Measurements from ENCODE around the gene SACM1L.
"Not testable (repeated sequence)": the region's sequence is repeated elsewhere in the genome, so short reads cannot be mapped to it uniquely, and the experiment has no call there.

Gene SACM1L

DNA sequence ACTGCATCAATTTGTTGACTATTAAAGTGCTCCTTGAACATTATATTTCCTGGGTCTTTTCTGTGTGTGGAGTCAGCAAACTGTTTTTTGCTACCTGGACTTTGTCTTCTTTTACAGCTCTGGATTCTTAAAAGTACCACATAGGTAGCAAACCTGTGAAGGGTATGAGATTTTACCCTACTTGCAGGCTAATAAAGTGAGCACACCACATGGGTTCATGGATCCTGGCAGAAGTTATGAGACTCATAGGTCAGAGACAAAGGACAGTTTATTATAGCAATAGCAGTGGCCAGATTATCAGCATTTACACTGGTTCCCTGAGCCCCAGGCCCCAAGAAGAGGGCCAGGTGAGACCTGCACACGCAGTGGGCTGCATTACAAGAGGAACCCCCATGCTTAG, 8.0 kb upstream of the SACM1L start:
- TF ChIP-seq, protein P1, sequence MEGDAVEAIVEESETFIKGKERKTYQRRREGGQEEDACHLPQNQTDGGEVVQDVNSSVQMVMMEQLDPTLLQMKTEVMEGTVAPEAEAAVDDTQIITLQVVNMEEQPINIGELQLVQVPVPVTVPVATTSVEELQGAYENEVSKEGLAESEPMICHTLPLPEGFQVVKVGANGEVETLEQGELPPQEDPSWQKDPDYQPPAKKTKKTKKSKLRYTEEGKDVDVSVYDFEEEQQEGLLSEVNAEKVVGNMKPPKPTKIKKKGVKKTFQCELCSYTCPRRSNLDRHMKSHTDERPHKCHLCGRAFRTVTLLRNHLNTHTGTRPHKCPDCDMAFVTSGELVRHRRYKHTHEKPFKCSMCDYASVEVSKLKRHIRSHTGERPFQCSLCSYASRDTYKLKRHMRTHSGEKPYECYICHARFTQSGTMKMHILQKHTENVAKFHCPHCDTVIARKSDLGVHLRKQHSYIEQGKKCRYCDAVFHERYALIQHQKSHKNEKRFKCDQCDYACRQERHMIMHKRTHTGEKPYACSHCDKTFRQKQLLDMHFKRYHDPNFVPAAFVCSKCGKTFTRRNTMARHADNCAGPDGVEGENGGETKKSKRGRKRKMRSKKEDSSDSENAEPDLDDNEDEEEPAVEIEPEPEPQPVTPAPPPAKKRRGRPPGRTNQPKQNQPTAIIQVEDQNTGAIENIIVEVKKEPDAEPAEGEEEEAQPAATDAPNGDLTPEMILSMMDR (IDR thresholded peaks at IDR 0.05; ENCODE audit: low read depth, low read length) = no peak
- no peak for DNase-seq (ENCODE audit: extremely low read depth, low read depth)

GRCh38 chr3:45681846-45682245, 7.3 kb upstream of the SACM1L start:
- TF ChIP-seq, protein P1 (IDR thresholded peaks at IDR 0.05; ENCODE audit: low read depth, low read length) = no peak
- DNase-seq (ENCODE audit: extremely low read depth, low read depth) = no peak

DNA sequence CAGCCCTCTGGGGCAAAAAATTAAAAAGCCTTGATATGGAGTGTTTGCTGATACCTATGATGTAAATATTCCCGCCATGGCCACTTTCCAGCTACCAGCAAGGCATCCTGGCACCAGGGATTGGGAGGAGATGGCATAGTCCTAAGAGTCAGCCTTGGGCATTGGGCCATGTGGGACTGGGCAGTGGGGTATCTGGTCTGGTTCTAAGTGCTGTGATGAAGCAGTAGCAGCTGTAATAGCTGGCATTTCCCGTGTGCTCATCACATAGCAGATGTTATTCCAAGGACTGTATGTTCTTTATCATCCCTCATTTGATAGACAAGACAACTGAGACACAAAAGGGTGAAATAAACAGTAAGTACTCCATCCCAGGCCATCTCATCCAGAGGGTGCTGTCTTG, 6.9 kb upstream of the SACM1L start:
- DNase-seq (ENCODE audit: extremely low read depth, low read depth) = no peak
- TF ChIP-seq, protein P1 (IDR thresholded peaks at IDR 0.05; ENCODE audit: low read depth, low read length) = no peak

DNA sequence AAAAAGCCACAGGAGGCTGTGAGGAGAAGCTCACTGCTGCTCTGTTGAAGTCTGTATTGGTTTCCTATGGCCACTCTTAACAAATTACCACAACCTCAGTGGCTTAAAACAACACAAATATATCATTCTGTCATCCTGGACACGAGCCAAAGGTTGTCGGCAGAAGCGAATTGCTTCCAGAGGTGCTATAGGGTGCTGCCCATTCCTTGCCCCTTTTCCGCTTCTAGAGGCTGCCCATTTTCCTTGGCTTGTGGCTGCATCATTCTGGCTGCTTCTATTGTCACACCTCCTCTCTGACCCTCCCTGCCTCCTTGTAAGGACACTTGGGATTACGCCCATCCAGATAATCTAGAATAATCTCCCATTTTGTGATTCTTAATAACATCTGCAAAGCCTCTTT, 6.4 kb upstream of the SACM1L start:
- TF ChIP-seq, protein P1 (IDR thresholded peaks at IDR 0.05; ENCODE audit: low read depth, low read length) = no peak
- DNase-seq (ENCODE audit: extremely low read depth, low read depth) = no peak

- DNase-seq (ENCODE audit: extremely low read depth, low read depth) = no peak
- TF ChIP-seq, protein P1 (IDR thresholded peaks at IDR 0.05; ENCODE audit: low read depth, low read length) = no peak
These were observed 5.5 kb upstream of the SACM1L start for GRCh38 chr3:45683417-45684326.

- TF ChIP-seq, protein P1 (IDR thresholded peaks at IDR 0.05; ENCODE audit: low read depth, low read length) = no peak
- DNase-seq (ENCODE audit: extremely low read depth, low read depth) = no peak
These were observed 4.8 kb upstream of the SACM1L start for GRCh38 chr3:45684327-45684892.

DNA sequence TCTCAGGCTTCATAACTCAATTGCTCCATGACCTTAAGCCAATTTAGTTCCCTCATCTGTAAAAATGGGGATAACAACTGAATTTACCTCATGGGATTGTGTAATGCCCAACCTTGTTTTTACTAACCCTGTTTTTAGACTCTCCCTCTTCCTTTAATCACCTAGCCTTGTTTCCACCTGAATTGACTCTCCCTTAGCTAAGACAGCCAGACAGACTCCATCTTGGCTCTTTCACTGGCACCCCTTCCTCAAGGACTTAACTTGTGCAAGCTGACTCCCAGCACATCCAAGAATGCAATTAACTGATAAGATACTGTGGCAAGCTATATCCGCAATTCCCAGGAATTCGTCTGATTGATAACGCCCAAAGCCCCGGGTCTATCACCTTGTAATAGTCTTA, 3.5 kb upstream of the SACM1L start:
- not testable (repeated sequence) for DNase-seq (ENCODE audit: extremely low read depth, low read depth)
